Choroid plexus epithelial cell (primary cell): ENCODE measurements around the gene RPN2.

Experiments
- DNase-seq: peaks from one replicate; pipeline ENCODE4 v3.0.0-alpha.2; 2010; ENCODE audit warnings: low read depth
- H3K4me3 ChIP-seq: 2 replicates; pipeline ENCODE4 v1.5.1; 2011; ENCODE audit warnings: low read depth, mild to moderate bottlenecking, control low read depth, low read length, moderate library complexity
- CTCF ChIP-seq: conservative IDR thresholded peaks from 2 replicates; pipeline ENCODE4 v1.5.1; 2011; ENCODE audit warnings: low read depth, mild to moderate bottlenecking, control low read depth, inconsistent platforms, low read length, moderate library complexity

RPN2 gene

GRCh38 chr20:37223053-37223452 lies 43.9 kb downstream of the RPN2 start:
- no peak for TF ChIP-seq CTCF
- H3K4me3 ChIP-seq = no peak overlapping the region
- peak; percentile 97 for DNase-seq

GRCh38 chr20:37225146-37225545 lies 46.0 kb downstream of the RPN2 start:
- no peak for DNase-seq
- no peak for TF ChIP-seq CTCF
- H3K4me3 ChIP-seq = no peak overlapping the region

GRCh38 chr20:37226889-37227288 lies 47.8 kb downstream of the RPN2 start:
- H3K4me3 ChIP-seq = no peak overlapping the region
- no peak for TF ChIP-seq CTCF
- DNase-seq = peak; percentile 60

- TF ChIP-seq CTCF = no peak
- DNase-seq = no peak
- H3K4me3 ChIP-seq = no peak overlapping the region
Observed at GRCh38 chr20:37228082-37228481, 49.0 kb downstream of the RPN2 start.

GRCh38 chr20:37228656-37229055 lies 49.5 kb downstream of the RPN2 start:
- TF ChIP-seq CTCF = no peak
- DNase-seq = no peak
- no peak overlapping the region for H3K4me3 ChIP-seq

GRCh38 chr20:37229357-37229756 lies 50.2 kb downstream of the RPN2 start:
- DNase-seq = no peak
- no peak overlapping the region for H3K4me3 ChIP-seq
- no peak for TF ChIP-seq CTCF

- no peak overlapping the region for H3K4me3 ChIP-seq
- TF ChIP-seq CTCF = no peak
- no peak for DNase-seq
Observed at GRCh38 chr20:37230200-37230599, 51.1 kb downstream of the RPN2 start.
